ENCODE measurements around the gene MCF2. TPM values are rescaled to one million over a fixed set of nuclear protein-coding genes. Genes with fewer than 3 reads are reported as not detected.

The MCF2 gene
- polyA plus RNA-seq, 1 donor from 2014 or later = 16.0 TPM

DNA sequence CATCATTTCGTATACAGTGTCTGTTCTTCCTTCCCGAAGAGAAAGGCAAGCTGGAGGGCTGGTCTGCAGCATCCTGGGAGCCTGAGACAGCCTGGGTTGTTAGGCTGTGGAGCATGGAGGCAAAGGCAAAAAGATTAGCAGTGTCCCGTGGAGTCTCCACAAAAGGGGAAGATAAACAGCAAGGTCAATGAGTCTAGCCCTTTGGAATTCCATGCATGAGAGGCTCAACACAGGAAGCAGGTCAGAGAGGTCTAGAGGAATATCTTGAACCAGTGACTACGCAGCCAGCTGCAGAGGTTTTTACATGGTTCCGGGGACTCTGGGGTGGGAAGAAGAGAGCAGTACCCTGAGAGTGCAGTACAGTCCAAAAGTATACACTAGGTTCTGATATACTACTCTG lies 12.2 kb upstream of the MCF2 start:
- no peaks in the 10 kb centered on the region for H3K9me2 ChIP-seq (ENCODE audit: insufficient read depth, low read length)
- no peak overlapping the region for H3K4me2 ChIP-seq (ENCODE audit: low read length)
- H3K79me2 ChIP-seq (replicated peaks; ENCODE audit: insufficient read depth, low read length) = no peaks in the 10 kb centered on the region
- TF ChIP-seq SMC3 (conservative IDR thresholded peaks at IDR 0.05; ENCODE audit: poor library complexity) = no peak
- TF ChIP-seq, protein P1, sequence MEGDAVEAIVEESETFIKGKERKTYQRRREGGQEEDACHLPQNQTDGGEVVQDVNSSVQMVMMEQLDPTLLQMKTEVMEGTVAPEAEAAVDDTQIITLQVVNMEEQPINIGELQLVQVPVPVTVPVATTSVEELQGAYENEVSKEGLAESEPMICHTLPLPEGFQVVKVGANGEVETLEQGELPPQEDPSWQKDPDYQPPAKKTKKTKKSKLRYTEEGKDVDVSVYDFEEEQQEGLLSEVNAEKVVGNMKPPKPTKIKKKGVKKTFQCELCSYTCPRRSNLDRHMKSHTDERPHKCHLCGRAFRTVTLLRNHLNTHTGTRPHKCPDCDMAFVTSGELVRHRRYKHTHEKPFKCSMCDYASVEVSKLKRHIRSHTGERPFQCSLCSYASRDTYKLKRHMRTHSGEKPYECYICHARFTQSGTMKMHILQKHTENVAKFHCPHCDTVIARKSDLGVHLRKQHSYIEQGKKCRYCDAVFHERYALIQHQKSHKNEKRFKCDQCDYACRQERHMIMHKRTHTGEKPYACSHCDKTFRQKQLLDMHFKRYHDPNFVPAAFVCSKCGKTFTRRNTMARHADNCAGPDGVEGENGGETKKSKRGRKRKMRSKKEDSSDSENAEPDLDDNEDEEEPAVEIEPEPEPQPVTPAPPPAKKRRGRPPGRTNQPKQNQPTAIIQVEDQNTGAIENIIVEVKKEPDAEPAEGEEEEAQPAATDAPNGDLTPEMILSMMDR (IDR thresholded peaks at IDR 0.05; ENCODE audit: poor library complexity, severe bottlenecking) = no peak
- no peaks in the 10 kb centered on the region for H3K9me3 ChIP-seq (ENCODE audit: low read length)
- H3K4me3 ChIP-seq (ENCODE audit: low read length) = no peak overlapping the region
- no peak overlapping the region for H3K27ac ChIP-seq (ENCODE audit: low read length)
- no peaks in the 10 kb centered on the region for H3F3A ChIP-seq (ENCODE audit: insufficient read depth, low read length, poor library complexity, severe bottlenecking)
- no peaks in the 10 kb centered on the region for H3K36me3 ChIP-seq (ENCODE audit: insufficient read depth, low read length)
- no peak overlapping the region for H2AFZ ChIP-seq (ENCODE audit: low read depth, low read length)
- H3K9ac ChIP-seq (ENCODE audit: low read length) = no peak overlapping the region
- no peaks in the 10 kb centered on the region for H3K27me3 ChIP-seq (ENCODE audit: insufficient read depth, low read depth, low read length)
- no peaks in the 10 kb centered on the region for H4K20me1 ChIP-seq (ENCODE audit: insufficient read depth)

DNA sequence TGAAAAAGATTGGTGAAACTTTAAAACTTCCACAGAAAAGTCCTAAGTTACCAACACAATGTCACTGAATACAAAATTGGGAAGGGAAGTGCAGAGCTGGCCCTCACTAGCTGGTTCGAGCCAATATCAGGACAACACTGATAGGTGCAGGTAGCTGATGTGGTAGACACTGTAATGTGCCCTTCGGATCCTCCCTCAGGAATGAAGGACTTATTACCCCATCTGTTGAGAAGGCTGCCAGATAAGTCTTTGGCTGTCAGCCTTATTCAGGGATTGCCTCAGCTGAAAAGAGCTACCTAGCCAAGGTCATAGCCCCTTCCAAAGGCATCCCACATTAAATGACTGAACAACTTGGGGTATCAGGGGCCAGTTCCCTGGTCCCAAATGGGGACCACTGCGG lies 5.3 kb downstream of the MCF2 start:
- TF ChIP-seq, protein P1 (IDR thresholded peaks at IDR 0.05; ENCODE audit: poor library complexity, severe bottlenecking) = no peak
- TF ChIP-seq EP300 (conservative IDR thresholded peaks at IDR 0.05; ENCODE audit: poor library complexity, severe bottlenecking) = no peak
- no peak for TF ChIP-seq RAD21 (conservative IDR thresholded peaks at IDR 0.05)
- TF ChIP-seq, protein P2, sequence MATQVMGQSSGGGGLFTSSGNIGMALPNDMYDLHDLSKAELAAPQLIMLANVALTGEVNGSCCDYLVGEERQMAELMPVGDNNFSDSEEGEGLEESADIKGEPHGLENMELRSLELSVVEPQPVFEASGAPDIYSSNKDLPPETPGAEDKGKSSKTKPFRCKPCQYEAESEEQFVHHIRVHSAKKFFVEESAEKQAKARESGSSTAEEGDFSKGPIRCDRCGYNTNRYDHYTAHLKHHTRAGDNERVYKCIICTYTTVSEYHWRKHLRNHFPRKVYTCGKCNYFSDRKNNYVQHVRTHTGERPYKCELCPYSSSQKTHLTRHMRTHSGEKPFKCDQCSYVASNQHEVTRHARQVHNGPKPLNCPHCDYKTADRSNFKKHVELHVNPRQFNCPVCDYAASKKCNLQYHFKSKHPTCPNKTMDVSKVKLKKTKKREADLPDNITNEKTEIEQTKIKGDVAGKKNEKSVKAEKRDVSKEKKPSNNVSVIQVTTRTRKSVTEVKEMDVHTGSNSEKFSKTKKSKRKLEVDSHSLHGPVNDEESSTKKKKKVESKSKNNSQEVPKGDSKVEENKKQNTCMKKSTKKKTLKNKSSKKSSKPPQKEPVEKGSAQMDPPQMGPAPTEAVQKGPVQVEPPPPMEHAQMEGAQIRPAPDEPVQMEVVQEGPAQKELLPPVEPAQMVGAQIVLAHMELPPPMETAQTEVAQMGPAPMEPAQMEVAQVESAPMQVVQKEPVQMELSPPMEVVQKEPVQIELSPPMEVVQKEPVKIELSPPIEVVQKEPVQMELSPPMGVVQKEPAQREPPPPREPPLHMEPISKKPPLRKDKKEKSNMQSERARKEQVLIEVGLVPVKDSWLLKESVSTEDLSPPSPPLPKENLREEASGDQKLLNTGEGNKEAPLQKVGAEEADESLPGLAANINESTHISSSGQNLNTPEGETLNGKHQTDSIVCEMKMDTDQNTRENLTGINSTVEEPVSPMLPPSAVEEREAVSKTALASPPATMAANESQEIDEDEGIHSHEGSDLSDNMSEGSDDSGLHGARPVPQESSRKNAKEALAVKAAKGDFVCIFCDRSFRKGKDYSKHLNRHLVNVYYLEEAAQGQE (IDR thresholded peaks at IDR 0.05; ENCODE audit: borderline replicate concordance) = no peak
- no peak for TF ChIP-seq POLR2AphosphoS5 (IDR thresholded peaks at IDR 0.05)
- no peak for TF ChIP-seq EZH2 (IDR thresholded peaks at IDR 0.05; ENCODE audit: borderline replicate concordance, insufficient read depth, low read length, poor library complexity, severe bottlenecking)
- TF ChIP-seq TAF1 (IDR thresholded peaks at IDR 0.05; ENCODE audit: low read depth) = no peak
- no peak for TF ChIP-seq SMC3 (conservative IDR thresholded peaks at IDR 0.05; ENCODE audit: poor library complexity)
- no peak for TF ChIP-seq MXI1 (conservative IDR thresholded peaks at IDR 0.05; ENCODE audit: poor library complexity, severe bottlenecking)
- Histone ChIP-seq H3K9me3 (ENCODE audit: low read length) (no peaks in the 10 kb centered on the region), H3K79me2 (replicated peaks; ENCODE audit: insufficient read depth, low read length) (no peaks in the 10 kb centered on the region), H2AFZ (ENCODE audit: low read depth, low read length) (no peak overlapping the region), H3K4me3 (ENCODE audit: low read length) (no peak overlapping the region), H3K36me3 (ENCODE audit: insufficient read depth, low read length) (no peaks in the 10 kb centered on the region), H3K27me3 (ENCODE audit: insufficient read depth, low read depth, low read length) (no peaks in the 10 kb centered on the region), H3F3A (ENCODE audit: insufficient read depth, low read length, poor library complexity, severe bottlenecking) (no peaks in the 10 kb centered on the region), H3K4me2 (ENCODE audit: low read length) (no peak overlapping the region), H3K27ac (ENCODE audit: low read length) (no peak overlapping the region), H4K20me1 (ENCODE audit: insufficient read depth) (no peaks in the 10 kb centered on the region), H3K9me2 (ENCODE audit: insufficient read depth, low read length) (no peaks in the 10 kb centered on the region), H3K9ac (ENCODE audit: low read length) (no peak overlapping the region)
